T-cell (primary cell): Measurements from ENCODE around the gene BMPR2. TPM values are rescaled to one million over a fixed set of nuclear protein-coding genes. Genes with fewer than 3 reads are reported as not detected.

ENCODE experiments used
- ATAC-seq, 4 experiments: fragments of 200-7000 bp in 3 of 4; fragments of 150-1000 bp in 1 of 4; cut with Tn5 transposase; replicated peaks in 1 of 4; 1 replicate in 3 of 4; 2 replicates in 1 of 4; pipeline ENCODE4 v1.10.0; 2021; ENCODE audit warnings: moderate library complexity in 3 of 4, mild to moderate bottlenecking in 2 of 4, moderate number of reproducible peaks in 1 of 4
- CTCF ChIA-PET, 2 donors: fragments of 300-600 bp; sonication (Branson Sonifier 250); formaldehyde crosslinking; loops; one replicate each; lab custom pipeline; 2022; ENCODE audit warnings: antibody characterized with exemption in 2 of 2; lab: Charles Lee
- POLR2A ChIA-PET, 2 donors: fragments of 300-600 bp; sonication (Branson Sonifier 250); formaldehyde crosslinking; loops; one replicate each; lab custom pipeline; 2022; ENCODE audit warnings: antibody characterized with exemption in 2 of 2; lab: Charles Lee
- DNase-seq, 35 experiments: peaks; one replicate each; pipeline versions ENCODE4 v3.0.0 to v3.0.0-alpha.2; 2013 to 2023
- H3K27ac ChIP-seq: one replicate; pipeline ENCODE4 v1.5.1; 2013; ENCODE audit warnings: low read length
- H3K27me3 ChIP-seq, 2 experiments: replicated peaks in 1 of 2; 1 replicate in 1 of 2; 2 replicates in 1 of 2; pipeline versions ENCODE4 v1.6.1 to v1.7.0; 2013; ENCODE audit warnings: low read length in 1 of 2, mixed read lengths in 1 of 2; ENCODE audit not compliant: control insufficient read depth in 2 of 2, insufficient read depth in 2 of 2; ENCODE audit errors: extremely low read depth in 1 of 2
- H3K36me3 ChIP-seq, 2 donors: 1 replicate in 1 of 2; 2 replicates in 1 of 2; pipeline versions ENCODE4 v1.6.1 to v1.7.0; 2013; ENCODE audit warnings: low read length in 1 of 2; ENCODE audit not compliant: control insufficient read depth in 2 of 2, insufficient read depth in 1 of 2; ENCODE audit errors: extremely low read depth in 1 of 2
- H3K4me1 ChIP-seq, 2 experiments: 1 replicate in 1 of 2; 2 replicates in 1 of 2; pipeline versions ENCODE4 v1.6.1 to v1.7.0; 2013; ENCODE audit warnings: low read length in 2 of 2, mixed read lengths in 1 of 2; ENCODE audit not compliant: insufficient read depth in 2 of 2, control insufficient read depth in 1 of 2; ENCODE audit errors: extremely low read depth in 1 of 2
- H3K4me3 ChIP-seq, 2 donors: 1 replicate in 1 of 2; 2 replicates in 1 of 2; pipeline versions ENCODE4 v1.5.1 to v1.7.0; 2013; ENCODE audit warnings: mild to moderate bottlenecking in 2 of 2, low read length in 1 of 2, moderate library complexity in 1 of 2; ENCODE audit not compliant: control insufficient read depth in 1 of 2; ENCODE audit errors: extremely low read depth in 1 of 2
- H3K9me3 ChIP-seq: 2 replicates; pipeline ENCODE4 v1.7.0; 2013
- H3K27ac Mint-ChIP-seq, 2 donors: one replicate each; pipeline ENCODE4 v1.8.0; 2020 to 2021; ENCODE audit warnings: mild to moderate bottlenecking in 2 of 2, mixed read lengths in 2 of 2
- H3K27me3 Mint-ChIP-seq, 2 donors: one replicate each; pipeline ENCODE4 v1.8.0; 2021 to 2022; ENCODE audit warnings: mixed read lengths in 2 of 2
- H3K36me3 Mint-ChIP-seq: one replicate; pipeline ENCODE4 v1.8.0; 2021; ENCODE audit warnings: mixed read lengths
- H3K4me1 Mint-ChIP-seq, 3 donors: one replicate each; pipeline ENCODE4 v1.8.0; 2020 to 2022; ENCODE audit warnings: mixed read lengths in 3 of 3, mild to moderate bottlenecking in 1 of 3
- H3K4me3 Mint-ChIP-seq, 3 donors: one replicate each; pipeline ENCODE4 v1.8.0; 2020 to 2022; ENCODE audit warnings: mild to moderate bottlenecking in 3 of 3, mixed read lengths in 3 of 3, moderate library complexity in 3 of 3
- H3K9me3 Mint-ChIP-seq, 3 donors: one replicate each; pipeline ENCODE4 v1.8.0; 2020 to 2022; ENCODE audit warnings: mixed read lengths in 3 of 3
- WGBS: methylation state at CpG from one replicate; pipeline ENCODE4 v1.1.5; 2013; ENCODE audit warnings: missing lambda C conversion rate; ENCODE audit not compliant: insufficient coverage; 5-methylcytosine and 5-hydroxymethylcytosine counted together
- total RNA-seq, 35 experiments: library from RNA in 6 of 35; stranded (reverse) in 6 of 35; fragments of 120-200 nt in 1 of 35; gene quantifications; one replicate each; pipeline versions ENCODE4 v1.2.1 to v1.2.4 and lab custom pipeline; 2013 to 2026

The BMPR2 gene
- total RNA-seq, 5 donors from 2014 or later (not counting 1 experiment from before 2014, with no cell fraction given): 15.1 to 20.9 (median 17.1) TPM

DNA sequence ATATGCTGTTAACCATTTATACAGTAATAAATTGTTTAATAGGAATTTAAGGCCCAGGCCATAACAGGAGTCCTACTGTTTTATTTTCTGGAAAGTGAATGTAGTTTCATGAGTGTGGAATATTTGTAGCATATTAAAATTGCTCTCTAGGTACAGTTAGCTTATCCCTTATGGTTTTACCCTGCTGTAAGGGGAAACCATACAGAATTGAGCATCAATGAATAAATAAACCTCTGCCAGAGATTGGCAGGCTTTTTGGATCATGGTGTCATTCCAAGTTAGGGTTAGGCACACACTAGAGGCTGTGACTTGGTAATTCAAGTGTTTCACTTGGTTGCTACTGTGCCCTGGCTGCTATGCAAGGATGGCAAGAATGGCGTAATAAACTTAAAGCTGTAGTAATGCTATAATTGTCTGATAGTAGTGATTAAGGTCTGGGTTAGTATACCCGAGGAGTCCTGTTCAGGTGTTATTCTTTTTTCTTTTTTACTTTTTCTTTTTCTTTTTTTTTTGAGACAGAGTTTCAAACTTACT lies 30.4 kb downstream of the BMPR2 start:
- Histone ChIP-seq H3K4me3 (no peak overlapping the region), H3K27me3 (no peaks in the 10 kb centered on the region), H3K4me1 (no peaks in the 10 kb centered on the region), H3K36me3 (no peaks in the 10 kb centered on the region), H3K27ac (no peak overlapping the region), H3K9me3 (no peaks in the 10 kb centered on the region)
- Mint-ChIP-seq H3K27me3 (no peaks in the 10 kb centered on the region), H3K27ac (no peak overlapping the region), H3K4me1 (peaks cover 2 to 5% (median 5%) of the 10 kb centered on the region in 3 donors), H3K4me3 (no peak overlapping the region), H3K9me3 (no peaks in the 10 kb centered on the region), H3K36me3 (no peaks in the 10 kb centered on the region)
- DNase-seq (no peak), ATAC-seq (no peak)
- WGBS: no CpG with 5 or more reads among the region's 2 CpGs
- ChIA-PET POLR2A (no interaction called here), CTCF (no interaction called here)

DNA sequence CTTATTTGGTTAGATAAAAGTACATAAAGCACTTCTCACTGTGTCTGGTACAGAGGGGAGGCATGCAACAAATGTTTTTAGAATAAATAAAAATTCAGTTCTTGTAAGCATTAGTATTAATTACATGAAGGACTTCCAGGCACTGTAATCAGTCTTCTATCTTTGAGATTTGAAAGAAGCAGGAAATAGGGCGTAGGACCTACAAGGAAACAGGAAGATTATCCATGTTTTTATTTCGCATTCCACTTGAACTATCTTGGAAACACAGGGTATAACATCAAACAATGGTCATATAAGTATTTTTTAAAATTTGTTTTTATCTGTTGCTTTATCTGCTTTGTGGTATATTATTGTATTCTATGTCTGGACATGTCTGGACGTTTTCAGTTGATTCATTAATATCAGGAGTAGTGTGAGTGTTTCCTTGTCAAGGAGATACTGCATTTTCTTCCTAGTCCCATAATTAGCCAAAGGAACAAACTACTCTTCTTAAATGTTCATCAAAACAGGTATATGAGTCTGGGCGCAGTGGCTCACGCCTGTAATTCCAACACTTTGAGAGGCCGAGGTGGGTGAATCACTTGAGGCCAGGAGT lies 32.5 kb downstream of the BMPR2 start:
- Histone ChIP-seq H3K36me3 (no peaks in the 10 kb centered on the region), H3K27me3 (no peaks in the 10 kb centered on the region), H3K4me3 (no peak overlapping the region), H3K4me1 (no peaks in the 10 kb centered on the region), H3K9me3 (no peaks in the 10 kb centered on the region), H3K27ac (no peak overlapping the region)
- H3K4me1 Mint-ChIP-seq: peaks cover 0 to 5% (median 5%) of the 10 kb centered on the region in 3 donors
- ChIA-PET POLR2A (interaction anchor here in 1 of 2 donors (0.6 kb wide), 1 partner anchor 282 kb away, joined by 5 read pairs; no protein-coding TSS in a partner anchor), CTCF (no interaction called here)
- ATAC-seq (no peak), DNase-seq (no peak)
- no peaks in the 10 kb centered on the region for H3K36me3 Mint-ChIP-seq
- no peak overlapping the region for H3K4me3 Mint-ChIP-seq
- no CpG with 5 or more reads among the region's 6 CpGs for WGBS
- H3K27me3 Mint-ChIP-seq: no peaks in the 10 kb centered on the region
- H3K27ac Mint-ChIP-seq: no peak overlapping the region
- H3K9me3 Mint-ChIP-seq: no peaks in the 10 kb centered on the region

DNA sequence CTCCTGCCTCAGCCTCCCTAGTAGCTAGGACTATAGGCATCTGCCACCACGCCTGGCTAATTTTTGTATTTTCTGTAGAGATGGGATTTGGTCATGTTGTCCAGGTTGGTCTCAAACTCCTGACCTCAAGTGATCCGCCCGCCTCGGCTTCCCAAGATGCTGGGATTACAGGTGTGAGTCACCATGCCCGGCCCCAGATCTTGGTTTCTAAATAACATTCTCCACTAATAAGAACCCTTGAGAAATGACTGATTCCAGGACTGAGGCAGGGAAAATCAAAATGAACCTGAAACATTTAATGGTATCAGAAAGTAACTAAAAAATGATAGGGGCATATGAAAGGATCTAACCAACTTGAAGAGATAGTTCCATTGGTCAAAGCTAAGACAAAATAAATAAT lies 34.0 kb downstream of the BMPR2 start:
- Histone ChIP-seq H3K9me3 (no peaks in the 10 kb centered on the region), H3K36me3 (no peaks in the 10 kb centered on the region), H3K27ac (no peak overlapping the region), H3K4me3 (no peak overlapping the region), H3K4me1 (no peaks in the 10 kb centered on the region), H3K27me3 (no peaks in the 10 kb centered on the region)
- WGBS: no CpG with 5 or more reads among the region's 5 CpGs
- DNase-seq: no peak
- CTCF ChIA-PET: no interaction called here
- no peaks in the 10 kb centered on the region for H3K36me3 Mint-ChIP-seq
- no peak for ATAC-seq
- POLR2A ChIA-PET: interaction anchor here in 1 of 2 donors (0.6 kb wide), 1 partner anchor 125 kb away, joined by 5 read pairs; no protein-coding TSS in a partner anchor
- peaks cover 2 to 5% (median 5%) of the 10 kb centered on the region in 3 donors for H3K4me1 Mint-ChIP-seq
- no peak overlapping the region for H3K27ac Mint-ChIP-seq
- no peak overlapping the region for H3K4me3 Mint-ChIP-seq
- no peaks in the 10 kb centered on the region for H3K27me3 Mint-ChIP-seq
- no peaks in the 10 kb centered on the region for H3K9me3 Mint-ChIP-seq

DNA sequence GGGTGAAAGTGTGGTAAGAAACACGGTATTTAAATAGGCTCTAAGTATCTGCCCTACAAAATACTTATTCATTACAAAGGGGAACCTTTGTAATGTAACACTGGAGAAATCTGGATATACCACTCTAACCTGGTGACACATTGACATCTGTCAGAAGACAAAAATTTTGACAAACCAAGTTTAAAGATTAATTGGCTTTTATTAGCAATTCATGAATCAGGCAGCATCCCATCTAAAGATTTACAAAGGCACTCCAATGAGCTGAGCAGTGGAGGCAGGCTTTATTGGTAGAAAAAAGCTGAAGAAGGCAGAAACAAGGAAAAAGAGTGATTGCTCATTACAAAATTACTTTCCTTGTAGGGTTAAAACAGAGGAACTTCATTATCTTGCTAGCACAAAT lies 35.0 kb downstream of the BMPR2 start:
- Mint-ChIP-seq H3K27me3 (no peaks in the 10 kb centered on the region), H3K4me3 (no peak overlapping the region), H3K4me1 (peaks cover 2 to 6% (median 5%) of the 10 kb centered on the region in 3 donors), H3K9me3 (no peaks in the 10 kb centered on the region), H3K27ac (no peak overlapping the region), H3K36me3 (peaks cover 3% of the 10 kb centered on the region)
- no peaks in the 10 kb centered on the region for H3K4me1 ChIP-seq
- ChIA-PET POLR2A (no interaction called here), CTCF (no interaction called here)
- WGBS: no CpG with 5 or more reads among the region's 1 CpG
- DNase-seq (no peak), ATAC-seq (no peak)
- H3K36me3 ChIP-seq: no peaks in the 10 kb centered on the region
- no peak overlapping the region for H3K4me3 ChIP-seq
- H3K9me3 ChIP-seq: no peaks in the 10 kb centered on the region
- no peak overlapping the region for H3K27ac ChIP-seq
- H3K27me3 ChIP-seq: no peaks in the 10 kb centered on the region

DNA sequence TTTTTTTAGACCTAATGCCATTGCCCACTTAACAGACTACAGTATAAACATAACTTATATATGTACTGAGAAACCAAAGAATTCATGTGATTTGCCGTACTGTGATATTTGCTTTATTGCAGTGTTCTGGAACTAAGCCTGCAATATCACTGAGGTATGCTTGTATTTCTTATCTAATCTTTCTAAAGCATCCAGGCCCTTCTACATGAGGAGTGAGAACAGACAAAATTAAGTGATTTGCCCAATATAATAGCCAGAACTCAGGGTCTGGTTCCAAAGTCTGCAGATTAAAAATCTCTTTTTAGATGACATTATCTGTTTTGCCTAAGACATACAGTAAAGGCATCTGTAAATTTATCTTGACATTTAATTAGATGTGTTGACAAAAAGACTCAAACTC lies 41.9 kb downstream of the BMPR2 start:
- no peak overlapping the region for H3K27ac ChIP-seq

DNA sequence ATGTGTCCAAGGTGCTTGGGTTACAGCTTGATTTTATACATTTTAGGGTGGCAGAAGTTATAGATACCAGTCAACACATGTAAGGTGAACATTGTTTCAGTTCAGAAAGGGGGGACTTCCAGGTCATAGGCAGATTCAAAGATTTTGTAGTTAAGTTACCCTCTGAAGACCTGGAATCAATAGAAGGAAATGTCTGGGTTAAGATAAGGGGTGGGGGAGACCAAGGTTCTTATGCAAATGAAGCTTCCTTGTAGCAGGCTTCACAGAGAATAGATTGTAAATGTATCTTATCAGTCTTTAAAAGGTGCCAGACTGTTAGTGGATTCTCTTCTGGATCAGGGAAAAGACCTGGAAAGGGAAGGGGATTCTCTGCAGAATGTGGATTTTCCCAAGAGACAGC lies 42.4 kb downstream of the BMPR2 start:
- Mint-ChIP-seq H3K9me3 (no peaks in the 10 kb centered on the region), H3K4me1 (peaks cover 5 to 9% (median 7%) of the 10 kb centered on the region in 3 donors), H3K4me3 (no peak overlapping the region), H3K36me3 (peaks cover 4% of the 10 kb centered on the region), H3K27ac (no peak overlapping the region), H3K27me3 (no peaks in the 10 kb centered on the region)
- ChIA-PET CTCF (no interaction called here), POLR2A (interaction anchor here in 1 of 2 donors (0.6 kb wide), 1 partner anchor 1183 kb away, joined by 3 read pairs; no protein-coding TSS in a partner anchor)
- Histone ChIP-seq H3K36me3 (peaks cover 0 to 4% of the 10 kb centered on the region in 2 donors), H3K4me3 (no peak overlapping the region), H3K9me3 (no peaks in the 10 kb centered on the region), H3K27ac (no peak overlapping the region), H3K27me3 (no peaks in the 10 kb centered on the region), H3K4me1 (no peaks in the 10 kb centered on the region)
- DNase-seq (no peak), ATAC-seq (no peak)

More for the DNA sequence above, 41.9 kb downstream of the BMPR2 start:
- no peak for ATAC-seq
- Mint-ChIP-seq H3K4me1 (peaks cover 5 to 9% (median 7%) of the 10 kb centered on the region in 3 donors), H3K4me3 (no peak overlapping the region), H3K9me3 (no peaks in the 10 kb centered on the region), H3K27ac (no peak overlapping the region), H3K36me3 (peaks cover 4% of the 10 kb centered on the region), H3K27me3 (no peaks in the 10 kb centered on the region)
- WGBS: no CpG with 5 or more reads among the region's 1 CpG
- ChIA-PET CTCF (no interaction called here), POLR2A (interaction anchor here in 1 of 2 donors (0.6 kb wide), 1 partner anchor 1183 kb away, joined by 3 read pairs; no protein-coding TSS in a partner anchor)
- no peaks in the 10 kb centered on the region for H3K9me3 ChIP-seq
- H3K4me1 ChIP-seq: no peaks in the 10 kb centered on the region
- H3K36me3 ChIP-seq: peaks cover 0 to 2% of the 10 kb centered on the region in 2 donors
- no peak for DNase-seq
- no peaks in the 10 kb centered on the region for H3K27me3 ChIP-seq
- H3K4me3 ChIP-seq: no peak overlapping the region
